HG03135 (cell line): Measurements from ENCODE around the gene SP7.
A peak's percentile ranks its signal among the peaks of the same experiment; 100 is the strongest.
"Not testable (repeated sequence)": the region's sequence is repeated elsewhere in the genome, so short reads cannot be mapped to it uniquely, and the experiment has no call there.

ENCODE experiments used
- ATAC-seq: cut with Tn5 transposase; IDR thresholded peaks from one replicate; pipeline ENCODE4 v1.9.1; 2021; ENCODE audit warnings: mild to moderate bottlenecking, moderate library complexity; ENCODE audit not compliant: unreplicated experiment

SP7 gene

GRCh38 chr12:53347905-53348304 lies 11.8 kb upstream of the SP7 start:
- no peak for ATAC-seq

- no peak for ATAC-seq
These were observed 10.3 kb upstream of the SP7 start for GRCh38 chr12:53346491-53346890.

GRCh38 chr12:53345486-53346188 lies 9.5 kb upstream of the SP7 start:
- ATAC-seq: no peak

GRCh38 chr12:53344824-53345485 lies 8.8 kb upstream of the SP7 start:
- ATAC-seq: peak; percentile 65

- no peak for ATAC-seq
These were observed 8.3 kb upstream of the SP7 start for GRCh38 chr12:53344487-53344823.

- ATAC-seq: no peak
These were observed 7.8 kb upstream of the SP7 start for GRCh38 chr12:53343969-53344368.

GRCh38 chr12:53343449-53343848 lies 7.3 kb upstream of the SP7 start:
- no peak for ATAC-seq

- no peak for ATAC-seq
These were observed 4.2 kb upstream of the SP7 start for GRCh38 chr12:53340398-53340797.

- no peak for ATAC-seq
These were observed 2.8 kb upstream of the SP7 start for GRCh38 chr12:53338916-53339315.

GRCh38 chr12:53338017-53338416 lies 1.9 kb upstream of the SP7 start:
- ATAC-seq: no peak

GRCh38 chr12:53334822-53335221 lies 1.3 kb downstream of the SP7 start:
- ATAC-seq: no peak

GRCh38 chr12:53333845-53334244 lies 2.3 kb downstream of the SP7 start:
- no peak for ATAC-seq

GRCh38 chr12:53333289-53333688 lies 2.9 kb downstream of the SP7 start:
- ATAC-seq: no peak

- ATAC-seq: no peak
These were observed 3.4 kb downstream of the SP7 start for GRCh38 chr12:53332744-53333143.

GRCh38 chr12:53332339-53332738 lies 3.8 kb downstream of the SP7 start:
- not testable (repeated sequence) for ATAC-seq

GRCh38 chr12:53330671-53331070 lies 5.5 kb downstream of the SP7 start:
- no peak for ATAC-seq

- ATAC-seq: no peak
These were observed 8.1 kb downstream of the SP7 start for GRCh38 chr12:53328043-53328435.

- ATAC-seq: no peak
These were observed 8.6 kb downstream of the SP7 start for GRCh38 chr12:53327435-53328042.

GRCh38 chr12:53326460-53327185 lies 9.5 kb downstream of the SP7 start:
- ATAC-seq: no peak

GRCh38 chr12:53325511-53326061 lies 10.6 kb downstream of the SP7 start:
- ATAC-seq: no peak

- peak; percentile 54 for ATAC-seq
These were observed 11.2 kb downstream of the SP7 start for GRCh38 chr12:53324779-53325510.
